ENCODE results near the gene RELB.

DNA sequence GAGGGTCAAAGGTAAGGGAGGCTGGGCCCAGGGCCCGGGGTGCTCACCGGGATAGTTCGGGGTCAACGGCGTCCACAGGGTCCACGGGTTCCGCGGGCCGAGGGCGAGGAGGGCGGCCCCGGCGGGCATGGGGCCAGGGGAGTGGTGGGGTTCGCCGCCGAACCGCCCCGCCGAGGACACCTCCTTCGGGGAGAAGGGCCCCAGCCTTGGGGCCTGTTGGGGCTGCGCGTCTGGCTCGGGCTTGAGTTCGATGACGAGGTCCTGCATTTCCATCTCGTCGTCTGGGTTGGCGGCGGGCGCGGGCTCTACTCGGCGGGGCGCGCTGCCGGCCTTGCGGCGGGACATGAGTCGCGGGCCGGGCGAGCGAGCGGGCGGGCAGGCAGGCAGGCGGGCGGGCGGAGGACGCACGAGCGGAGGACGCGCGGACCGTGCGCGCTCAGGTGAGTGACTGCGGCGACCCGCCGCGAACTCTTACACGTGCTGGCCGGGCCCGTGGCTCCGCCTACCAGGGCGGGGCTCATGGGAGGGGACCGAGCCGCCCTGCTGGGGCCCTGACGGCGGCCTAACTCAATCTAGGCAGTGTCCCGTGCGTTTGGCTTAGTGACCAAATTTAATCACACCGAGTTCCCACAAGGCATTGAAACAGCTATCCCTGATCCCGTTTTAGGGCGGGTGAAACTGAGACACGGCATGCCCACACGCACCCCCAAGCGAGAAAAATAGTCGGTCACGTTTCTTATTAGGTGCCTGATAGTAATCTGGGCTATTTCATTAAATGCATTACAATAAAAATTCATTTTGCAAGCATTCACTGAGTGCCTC is 75.0 kb downstream of the RELB start, which contains the start of gene ZNF296:
- TF ChIP-seq, protein P1, sequence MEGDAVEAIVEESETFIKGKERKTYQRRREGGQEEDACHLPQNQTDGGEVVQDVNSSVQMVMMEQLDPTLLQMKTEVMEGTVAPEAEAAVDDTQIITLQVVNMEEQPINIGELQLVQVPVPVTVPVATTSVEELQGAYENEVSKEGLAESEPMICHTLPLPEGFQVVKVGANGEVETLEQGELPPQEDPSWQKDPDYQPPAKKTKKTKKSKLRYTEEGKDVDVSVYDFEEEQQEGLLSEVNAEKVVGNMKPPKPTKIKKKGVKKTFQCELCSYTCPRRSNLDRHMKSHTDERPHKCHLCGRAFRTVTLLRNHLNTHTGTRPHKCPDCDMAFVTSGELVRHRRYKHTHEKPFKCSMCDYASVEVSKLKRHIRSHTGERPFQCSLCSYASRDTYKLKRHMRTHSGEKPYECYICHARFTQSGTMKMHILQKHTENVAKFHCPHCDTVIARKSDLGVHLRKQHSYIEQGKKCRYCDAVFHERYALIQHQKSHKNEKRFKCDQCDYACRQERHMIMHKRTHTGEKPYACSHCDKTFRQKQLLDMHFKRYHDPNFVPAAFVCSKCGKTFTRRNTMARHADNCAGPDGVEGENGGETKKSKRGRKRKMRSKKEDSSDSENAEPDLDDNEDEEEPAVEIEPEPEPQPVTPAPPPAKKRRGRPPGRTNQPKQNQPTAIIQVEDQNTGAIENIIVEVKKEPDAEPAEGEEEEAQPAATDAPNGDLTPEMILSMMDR (conservative IDR thresholded peaks at IDR 0.05; ENCODE audit: low read depth, low read length) = no peak
- TF ChIP-seq EZH2 (IDR thresholded peaks at IDR 0.05; ENCODE audit: borderline replicate concordance, low read depth, low read length, poor library complexity, severe bottlenecking) = no peak

Data from A673 (cell line).